ENCODE results near the gene F10.

- no peak for TF ChIP-seq TAF1 (IDR thresholded peaks at IDR 0.05; ENCODE audit: borderline replicate concordance, low read depth, low read length)
- TF ChIP-seq POLR2A (IDR thresholded peaks at IDR 0.05; ENCODE audit: low read depth, low read length) = no peak
Measured at GRCh38 chr13:113145496-113145895, 22.9 kb downstream of the F10 start.
